CD14-positive monocyte (primary cell): ENCODE measurements around the gene ZIC5. TPM values are rescaled to one million over a fixed set of nuclear protein-coding genes. Genes with fewer than 3 reads are reported as not detected.
A peak's percentile ranks its signal among the peaks of the same experiment; 100 is the strongest.

ENCODE experiments used
- DNase-seq, 3 donors: peaks; one replicate each; pipeline ENCODE4 v3.0.0-alpha.2; 2011 to 2022
- H2AFZ ChIP-seq: 2 replicates; pipeline ENCODE4 v1.6.0; 2012; ENCODE audit warnings: mild to moderate bottlenecking, low read depth, low read length, inconsistent platforms; ENCODE audit not compliant: insufficient read depth, poor library complexity, severe bottlenecking
- H3K27ac ChIP-seq, 2 donors: 1 replicate in 1 of 2; 2 replicates in 1 of 2; pipeline ENCODE4 v1.5.1; 2012 to 2013; ENCODE audit warnings: low read length in 2 of 2, control low read depth in 1 of 2, inconsistent platforms in 1 of 2, low read depth in 1 of 2, mild to moderate bottlenecking in 1 of 2
- H3K27me3 ChIP-seq, 2 donors: one replicate each; pipeline versions ENCODE4 v1.6.0 to v1.6.1; 2011 to 2013; ENCODE audit warnings: low read length in 2 of 2; ENCODE audit not compliant: control insufficient read depth in 2 of 2, insufficient read depth in 2 of 2
- H3K36me3 ChIP-seq, 2 donors: replicated peaks in 1 of 2; 1 replicate in 1 of 2; 2 replicates in 1 of 2; pipeline versions ENCODE4 v1.5.1 to v1.6.1; 2012 to 2013; ENCODE audit warnings: low read length in 2 of 2, control low read depth in 1 of 2, inconsistent platforms in 1 of 2, mild to moderate bottlenecking in 1 of 2; ENCODE audit not compliant: insufficient read depth in 2 of 2, control insufficient read depth in 1 of 2
- H3K4me1 ChIP-seq, 2 donors: 1 replicate in 1 of 2; 2 replicates in 1 of 2; pipeline versions ENCODE4 v1.5.1 to v1.6.1; 2012 to 2013; ENCODE audit warnings: low read length in 2 of 2, control low read depth in 1 of 2, inconsistent platforms in 1 of 2, mild to moderate bottlenecking in 1 of 2, moderate library complexity in 1 of 2; ENCODE audit not compliant: insufficient read depth in 2 of 2, control insufficient read depth in 1 of 2
- H3K4me2 ChIP-seq: replicated peaks from 2 replicates; pipeline ENCODE3; 2012; ENCODE audit warnings: low read length, moderate library complexity, mild to moderate bottlenecking; ENCODE audit not compliant: poor library complexity, severe bottlenecking; ENCODE audit errors: extremely low read depth
- H3K4me3 ChIP-seq, 3 experiments: fragments of 200-600 bp in 1 of 3; sonication (generic) in 1 of 3; replicated peaks in 1 of 3; 1 replicate in 2 of 3; 2 replicates in 1 of 3; pipeline ENCODE4 v1.5.1; 2011 to 2013; ENCODE audit warnings: low read length in 3 of 3, mild to moderate bottlenecking in 3 of 3, control low read depth in 2 of 3, low read depth in 2 of 3, inconsistent platforms in 1 of 3, moderate library complexity in 1 of 3
- H3K79me2 ChIP-seq: 2 replicates; pipeline ENCODE4 v1.6.0; 2012; ENCODE audit warnings: mild to moderate bottlenecking, control low read depth, inconsistent platforms, low read length, moderate library complexity; ENCODE audit not compliant: insufficient read depth
- H3K9ac ChIP-seq: 2 replicates; pipeline ENCODE4 v1.6.0; 2017; ENCODE audit warnings: low read length, mild to moderate bottlenecking; ENCODE audit not compliant: insufficient read depth, poor library complexity, severe bottlenecking
- H3K9me3 ChIP-seq, 2 donors: replicated peaks in 1 of 2; 1 replicate in 1 of 2; 2 replicates in 1 of 2; pipeline versions ENCODE4 v1.5.1 to v1.6.1; 2012 to 2013; ENCODE audit warnings: low read length in 2 of 2, control low read depth in 1 of 2; ENCODE audit not compliant: control insufficient read depth in 1 of 2, insufficient read depth in 1 of 2
- H4K20me1 ChIP-seq: 2 replicates; pipeline ENCODE4 v1.6.0; 2012; ENCODE audit warnings: mild to moderate bottlenecking, low read length, control low read depth, moderate library complexity; ENCODE audit not compliant: insufficient read depth
- H3K27ac Mint-ChIP-seq, 7 donors: one replicate each; pipeline ENCODE4 v1.8.0; 2020; ENCODE audit warnings: mild to moderate bottlenecking in 7 of 7, mixed read lengths in 7 of 7, moderate library complexity in 6 of 7, inconsistent platforms in 2 of 7
- H3K27me3 Mint-ChIP-seq, 3 donors: one replicate each; pipeline ENCODE4 v1.8.0; 2021 to 2022; ENCODE audit warnings: low read depth in 3 of 3, mild to moderate bottlenecking in 3 of 3, mixed read lengths in 3 of 3, moderate library complexity in 3 of 3, inconsistent platforms in 1 of 3
- H3K36me3 Mint-ChIP-seq, 2 donors: one replicate each; pipeline ENCODE4 v1.8.0; 2020; ENCODE audit warnings: mixed read lengths in 2 of 2, inconsistent platforms in 1 of 2, mild to moderate bottlenecking in 1 of 2
- H3K4me1 Mint-ChIP-seq: one replicate; pipeline ENCODE4 v1.8.0; 2020; ENCODE audit warnings: mild to moderate bottlenecking, mixed read lengths
- H3K4me3 Mint-ChIP-seq, 2 donors: one replicate each; pipeline ENCODE4 v1.8.0; 2020; ENCODE audit warnings: mild to moderate bottlenecking in 2 of 2, mixed read lengths in 2 of 2, moderate library complexity in 1 of 2
- H3K9me3 Mint-ChIP-seq, 7 donors: one replicate each; pipeline ENCODE4 v1.8.0; 2020 to 2022; ENCODE audit warnings: mixed read lengths in 7 of 7, mild to moderate bottlenecking in 6 of 7, moderate library complexity in 6 of 7, inconsistent platforms in 2 of 7
- WGBS: methylation state at CpG from one replicate; pipeline ENCODE4 v1.1.5; 2013; ENCODE audit warnings: missing lambda C conversion rate; ENCODE audit not compliant: insufficient coverage; 5-methylcytosine and 5-hydroxymethylcytosine counted together
- intact Hi-C, 2 donors: fragments of 100-400 bp; cut with micrococcal nuclease; formaldehyde crosslinking; loops; one replicate each; pipeline versions ENCODE4 v1.15.0 to v1.15.1; 2023
- polyA plus RNA-seq, 3 donors: library from polyadenylated mRNA; depleted of rRNA in 1 of 3; unstranded in 2 of 3; stranded (reverse) in 1 of 3; fragments of 300-500 nt in 2 of 3; fragments of >200 nt in 1 of 3; fragmentation: Illumina TruSeq in 2 of 3; gene quantifications; 1 replicate in 2 of 3; 2 replicates in 1 of 3; pipeline ENCODE4 v1.2.3, GENCODE V29; 2012 to 2021
- TF ChIP-seq, protein P1 (sequence below): fragments of 200-600 bp; IDR thresholded peaks from one replicate; pipeline ENCODE4 v1.8.0; 2022; ENCODE audit warnings: antibody characterized with exemption, mild to moderate bottlenecking

Gene ZIC5
- polyA plus RNA-seq, 3 donors, result not detected

DNA sequence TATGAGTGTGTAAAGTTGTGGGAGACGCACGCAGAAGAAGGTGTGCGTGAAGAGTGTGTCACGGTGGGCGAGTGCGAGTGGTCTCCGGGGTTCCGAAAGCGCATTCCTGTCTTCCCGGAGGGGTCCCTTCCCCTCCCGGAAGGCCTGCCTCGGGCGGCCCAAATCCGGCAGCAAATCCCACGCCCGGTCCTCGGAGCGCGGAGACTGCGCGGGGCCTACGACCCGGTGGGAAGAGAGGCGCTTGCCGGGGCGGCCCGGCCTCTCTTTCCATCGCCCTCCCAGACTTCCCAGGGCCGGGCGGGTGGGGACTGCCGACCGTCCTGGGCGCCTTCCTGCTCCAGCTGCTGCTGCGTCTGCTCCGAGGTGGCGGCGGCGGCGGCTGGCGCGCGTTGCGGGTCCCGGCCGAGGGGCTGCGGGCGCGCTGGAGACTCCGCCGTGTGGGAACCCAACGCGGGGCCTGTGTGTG lies 2.1 kb downstream of the ZIC5 start:
- H3K4me3 ChIP-seq, result no peak overlapping the region
- H3K27me3 ChIP-seq, result peaks cover 76 to 88% of the 10 kb centered on the region in 2 donors
- no peak for DNase-seq
- H3K9ac ChIP-seq, result no peak overlapping the region
- H3K79me2 ChIP-seq, result no peaks in the 10 kb centered on the region
- H3K27ac ChIP-seq, result no peak overlapping the region
- Mint-ChIP-seq H3K4me3 (peak overlapping the region in 1 of 2 donors; percentile 93), H3K36me3 (peaks cover 5 to 11% of the 10 kb centered on the region in 2 donors), H3K4me1 (peaks cover 16% of the 10 kb centered on the region), H3K27ac (no peak overlapping the region), H3K9me3 (peaks cover 0 to 37% (median 14%) of the 10 kb centered on the region in 7 donors), H3K27me3 (peaks cover 74 to 85% (median 79%) of the 10 kb centered on the region in 3 donors)
- peaks cover 2 to 44% of the 10 kb centered on the region in 2 donors for H3K9me3 ChIP-seq
- H3K36me3 ChIP-seq, result no peaks in the 10 kb centered on the region
- H3K4me1 ChIP-seq, result peaks cover 2 to 10% of the 10 kb centered on the region in 2 donors
- H4K20me1 ChIP-seq, result no peaks in the 10 kb centered on the region
- 4% methylated on average over 41 of the region's 52 CpGs for WGBS
- no peak overlapping the region for H3K4me2 ChIP-seq
- TF ChIP-seq, protein P1, sequence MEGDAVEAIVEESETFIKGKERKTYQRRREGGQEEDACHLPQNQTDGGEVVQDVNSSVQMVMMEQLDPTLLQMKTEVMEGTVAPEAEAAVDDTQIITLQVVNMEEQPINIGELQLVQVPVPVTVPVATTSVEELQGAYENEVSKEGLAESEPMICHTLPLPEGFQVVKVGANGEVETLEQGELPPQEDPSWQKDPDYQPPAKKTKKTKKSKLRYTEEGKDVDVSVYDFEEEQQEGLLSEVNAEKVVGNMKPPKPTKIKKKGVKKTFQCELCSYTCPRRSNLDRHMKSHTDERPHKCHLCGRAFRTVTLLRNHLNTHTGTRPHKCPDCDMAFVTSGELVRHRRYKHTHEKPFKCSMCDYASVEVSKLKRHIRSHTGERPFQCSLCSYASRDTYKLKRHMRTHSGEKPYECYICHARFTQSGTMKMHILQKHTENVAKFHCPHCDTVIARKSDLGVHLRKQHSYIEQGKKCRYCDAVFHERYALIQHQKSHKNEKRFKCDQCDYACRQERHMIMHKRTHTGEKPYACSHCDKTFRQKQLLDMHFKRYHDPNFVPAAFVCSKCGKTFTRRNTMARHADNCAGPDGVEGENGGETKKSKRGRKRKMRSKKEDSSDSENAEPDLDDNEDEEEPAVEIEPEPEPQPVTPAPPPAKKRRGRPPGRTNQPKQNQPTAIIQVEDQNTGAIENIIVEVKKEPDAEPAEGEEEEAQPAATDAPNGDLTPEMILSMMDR, result no peak
- intact Hi-C loops, result no loop called here
- no peak overlapping the region for H2AFZ ChIP-seq

DNA sequence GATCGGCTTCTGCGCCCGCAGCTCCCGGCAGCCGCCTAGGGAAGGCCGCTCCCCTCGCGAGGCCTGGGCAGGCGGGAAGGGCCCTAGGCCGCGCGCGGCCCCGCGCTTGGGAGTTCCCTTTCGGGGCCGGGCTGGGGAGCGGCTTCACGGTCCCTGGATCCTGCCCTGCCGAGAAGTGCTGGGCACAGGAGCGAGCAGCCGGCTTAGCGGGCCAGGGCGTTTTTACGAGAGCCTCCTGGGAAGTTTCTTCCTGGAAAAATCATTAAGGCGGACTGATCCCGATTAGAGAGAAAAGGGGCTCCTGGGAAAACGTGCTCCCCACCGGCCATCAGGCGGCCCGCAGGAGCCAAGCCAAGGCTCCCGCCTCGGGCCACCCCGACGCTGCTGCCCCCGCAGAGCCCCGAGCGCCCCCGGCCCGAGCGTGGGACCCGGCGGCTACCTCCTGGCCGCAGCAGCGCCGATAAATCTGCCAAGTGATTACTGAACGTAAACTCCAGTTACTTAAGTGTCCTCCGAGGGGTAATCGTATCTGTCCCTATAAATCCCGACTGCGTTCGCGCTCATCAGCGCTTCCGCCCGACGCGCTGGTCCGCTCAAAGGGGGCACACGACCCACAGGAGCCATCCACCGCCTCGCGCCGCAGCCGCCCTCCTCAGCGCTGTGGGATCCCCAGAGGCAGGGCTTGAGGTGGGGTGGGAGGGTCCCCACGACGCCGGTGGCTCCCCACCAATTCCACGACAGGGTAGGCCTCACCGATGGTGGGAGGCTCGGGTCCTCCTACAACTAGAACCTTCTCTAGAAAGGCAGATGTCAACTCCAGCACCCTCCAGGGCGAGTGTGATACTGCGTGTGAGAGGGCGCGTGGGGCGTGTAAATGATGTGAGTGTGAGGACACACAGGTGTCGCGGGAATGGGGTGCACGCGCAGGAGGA lies 2.8 kb downstream of the ZIC5 start:
- peak overlapping the region; percentile 2 for H3K4me2 ChIP-seq
- intact Hi-C loops, result no loop called here
- no peak for DNase-seq
- Mint-ChIP-seq H3K9me3 (peaks cover 0 to 36% (median 14%) of the 10 kb centered on the region in 7 donors), H3K36me3 (peaks cover 5 to 9% of the 10 kb centered on the region in 2 donors), H3K4me1 (peaks cover 16% of the 10 kb centered on the region), H3K27me3 (peaks cover 72 to 85% (median 78%) of the 10 kb centered on the region in 3 donors), H3K4me3 (peak overlapping the region in 1 of 2 donors; percentile 93), H3K27ac (no peak overlapping the region)
- H3K9ac ChIP-seq, result no peak overlapping the region
- H3K4me3 ChIP-seq, result no peak overlapping the region
- H3K27ac ChIP-seq, result no peak overlapping the region
- WGBS, result 5% methylated on average over 72 of the region's 81 CpGs
- no peaks in the 10 kb centered on the region for H3K36me3 ChIP-seq
- peaks cover 2 to 39% of the 10 kb centered on the region in 2 donors for H3K9me3 ChIP-seq
- H4K20me1 ChIP-seq, result no peaks in the 10 kb centered on the region
- H3K4me1 ChIP-seq, result peaks cover 2 to 10% of the 10 kb centered on the region in 2 donors
- TF ChIP-seq, protein P1, result no peak
- H2AFZ ChIP-seq, result no peak overlapping the region
- no peaks in the 10 kb centered on the region for H3K79me2 ChIP-seq
- H3K27me3 ChIP-seq, result peaks cover 76 to 88% of the 10 kb centered on the region in 2 donors
